Activated naive CD4-positive, alpha-beta T cell treated with anti-CD3 and anti-CD28 coated beads, Interleukin-2, amount 10 ng/mL, durations not matched to agents 7 days and 5 days (primary cell): ENCODE results near the gene BLOC1S3.

Experiments used
- CTCF ChIA-PET: fragments of 350-600 bp; sonication (Branson Sonifier 250); formaldehyde crosslinking; loops from one replicate; lab custom pipeline; 2021; ENCODE audit warnings: antibody characterized with exemption; lab: Charles Lee
- DNase-seq: peaks from one replicate; pipeline ENCODE4 v3.0.0-alpha.2; 2020
- H3K27ac Mint-ChIP-seq: one replicate; pipeline ENCODE4 v1.8.0; 2021; ENCODE audit warnings: mild to moderate bottlenecking, moderate library complexity, mixed read lengths
- H3K27me3 Mint-ChIP-seq: one replicate; pipeline ENCODE4 v1.8.0; 2021; ENCODE audit warnings: mild to moderate bottlenecking, mixed read lengths
- H3K36me3 Mint-ChIP-seq: one replicate; pipeline ENCODE4 v1.8.0; 2021; ENCODE audit warnings: mixed read lengths
- H3K4me1 Mint-ChIP-seq: one replicate; pipeline ENCODE4 v1.8.0; 2021; ENCODE audit warnings: mixed read lengths
- H3K4me3 Mint-ChIP-seq: one replicate; pipeline ENCODE4 v1.8.0; 2021; ENCODE audit warnings: mild to moderate bottlenecking, moderate library complexity, mixed read lengths
- H3K9me3 Mint-ChIP-seq: one replicate; pipeline ENCODE4 v1.8.0; 2021; ENCODE audit warnings: mixed read lengths

Gene BLOC1S3

GRCh38 chr19:45141203-45141900 is 37.2 kb upstream of the BLOC1S3 start:
- Mint-ChIP-seq H3K4me3 (no peak overlapping the region), H3K27me3 (no peaks in the 10 kb centered on the region), H3K4me1 (no peaks in the 10 kb centered on the region), H3K36me3 (peaks cover 11% of the 10 kb centered on the region), H3K27ac (no peak overlapping the region), H3K9me3 (no peaks in the 10 kb centered on the region)
- DNase-seq, result no peak
- CTCF ChIA-PET, result no interaction called here

- Mint-ChIP-seq H3K27me3 (no peaks in the 10 kb centered on the region), H3K4me1 (no peaks in the 10 kb centered on the region), H3K9me3 (no peaks in the 10 kb centered on the region), H3K27ac (no peak overlapping the region), H3K36me3 (peaks cover 11% of the 10 kb centered on the region), H3K4me3 (no peak overlapping the region)
- CTCF ChIA-PET, result no interaction called here
- no peak for DNase-seq
Observed at GRCh38 chr19:45142016-45142725, 36.4 kb upstream of the BLOC1S3 start.

- no peak for DNase-seq
- CTCF ChIA-PET, result no interaction called here
- Mint-ChIP-seq H3K4me3 (no peak overlapping the region), H3K4me1 (no peaks in the 10 kb centered on the region), H3K9me3 (no peaks in the 10 kb centered on the region), H3K27ac (peak overlapping the region; percentile 9), H3K27me3 (no peaks in the 10 kb centered on the region), H3K36me3 (peaks cover 11% of the 10 kb centered on the region)
Observed at GRCh38 chr19:45142726-45143110, 35.9 kb upstream of the BLOC1S3 start.

GRCh38 chr19:45144431-45145269 is 33.9 kb upstream of the BLOC1S3 start:
- Mint-ChIP-seq H3K4me1 (peaks cover 7% of the 10 kb centered on the region), H3K27ac (no peak overlapping the region), H3K36me3 (peaks cover 11% of the 10 kb centered on the region), H3K4me3 (no peak overlapping the region), H3K27me3 (peaks cover 5% of the 10 kb centered on the region), H3K9me3 (no peaks in the 10 kb centered on the region)
- DNase-seq, result no peak
- CTCF ChIA-PET, result interaction anchor here (1.2 to 1.8 kb wide), 2 partner anchors 13 to 18 kb away, joined by 3 to 4 read pairs; no protein-coding TSS in a partner anchor

- Mint-ChIP-seq H3K4me3 (no peak overlapping the region), H3K27ac (no peak overlapping the region), H3K4me1 (peaks cover 7% of the 10 kb centered on the region), H3K27me3 (peaks cover 7% of the 10 kb centered on the region), H3K9me3 (no peaks in the 10 kb centered on the region), H3K36me3 (peaks cover 11% of the 10 kb centered on the region)
- DNase-seq, result no peak
- CTCF ChIA-PET, result interaction anchor here (1.8 kb wide), 1 partner anchor 19 kb away, joined by 4 read pairs; no protein-coding TSS in a partner anchor
Observed at GRCh38 chr19:45145270-45146189, 33.1 kb upstream of the BLOC1S3 start.

GRCh38 chr19:45146251-45146650 is 32.3 kb upstream of the BLOC1S3 start:
- no peak overlapping the region for H3K4me3 Mint-ChIP-seq
- peaks cover 10% of the 10 kb centered on the region for H3K36me3 Mint-ChIP-seq
- peaks cover 15% of the 10 kb centered on the region for H3K27me3 Mint-ChIP-seq
- peaks cover 7% of the 10 kb centered on the region for H3K4me1 Mint-ChIP-seq
- H3K27ac Mint-ChIP-seq, result no peak overlapping the region
- DNase-seq, result no peak
- no peaks in the 10 kb centered on the region for H3K9me3 Mint-ChIP-seq
- CTCF ChIA-PET, result no interaction called here

- H3K4me3 Mint-ChIP-seq, result no peak overlapping the region
Observed at GRCh38 chr19:45146741-45147205, 31.8 kb upstream of the BLOC1S3 start.

GRCh38 chr19:45147835-45148676 is 30.5 kb upstream of the BLOC1S3 start:
- no peak for DNase-seq
- Mint-ChIP-seq H3K27me3 (peaks cover 33% of the 10 kb centered on the region), H3K4me1 (peaks cover 21% of the 10 kb centered on the region), H3K4me3 (no peak overlapping the region), H3K9me3 (no peaks in the 10 kb centered on the region), H3K27ac (no peak overlapping the region), H3K36me3 (peaks cover 10% of the 10 kb centered on the region)
- CTCF ChIA-PET, result interaction anchor here (1.6 kb wide), 1 partner anchor 30 kb away, joined by 4 read pairs; no protein-coding TSS in a partner anchor

More at GRCh38 chr19:45146741-45147205, 31.8 kb upstream of the BLOC1S3 start:
- DNase-seq, result no peak
- peaks cover 20% of the 10 kb centered on the region for H3K27me3 Mint-ChIP-seq
- CTCF ChIA-PET, result no interaction called here
- H3K36me3 Mint-ChIP-seq, result peaks cover 12% of the 10 kb centered on the region
- peaks cover 12% of the 10 kb centered on the region for H3K4me1 Mint-ChIP-seq
- no peak overlapping the region for H3K27ac Mint-ChIP-seq
- H3K9me3 Mint-ChIP-seq, result no peaks in the 10 kb centered on the region

- Mint-ChIP-seq H3K4me1 (peaks cover 32% of the 10 kb centered on the region), H3K27me3 (peaks cover 43% of the 10 kb centered on the region), H3K9me3 (no peaks in the 10 kb centered on the region), H3K36me3 (peaks cover 10% of the 10 kb centered on the region), H3K4me3 (no peak overlapping the region), H3K27ac (peak overlapping the region; percentile 71)
- CTCF ChIA-PET, result interaction anchor here (1.2 to 1.6 kb wide), 2 partner anchors 31 to 38 kb away, joined by 3 to 4 read pairs; no protein-coding TSS in a partner anchor
- DNase-seq, result no peak
Observed at GRCh38 chr19:45149129-45149528, 29.5 kb upstream of the BLOC1S3 start.

GRCh38 chr19:45150180-45150579 is 28.4 kb upstream of the BLOC1S3 start:
- H3K27ac Mint-ChIP-seq, result no peak overlapping the region

GRCh38 chr19:45150751-45151281 is 27.8 kb upstream of the BLOC1S3 start:
- Mint-ChIP-seq H3K36me3 (peaks cover 10% of the 10 kb centered on the region), H3K27ac (no peak overlapping the region), H3K27me3 (peaks cover 60% of the 10 kb centered on the region), H3K9me3 (no peaks in the 10 kb centered on the region), H3K4me1 (peaks cover 34% of the 10 kb centered on the region), H3K4me3 (no peak overlapping the region)
- CTCF ChIA-PET, result no interaction called here
- DNase-seq, result no peak

More at GRCh38 chr19:45150180-45150579, 28.4 kb upstream of the BLOC1S3 start:
- peaks cover 54% of the 10 kb centered on the region for H3K27me3 Mint-ChIP-seq
- CTCF ChIA-PET, result interaction anchor here (1.2 kb wide), 1 partner anchor 37 kb away, joined by 3 read pairs; no protein-coding TSS in a partner anchor
- H3K9me3 Mint-ChIP-seq, result no peaks in the 10 kb centered on the region
- H3K4me1 Mint-ChIP-seq, result peaks cover 34% of the 10 kb centered on the region
- H3K4me3 Mint-ChIP-seq, result no peak overlapping the region
- DNase-seq, result no peak
- H3K36me3 Mint-ChIP-seq, result peaks cover 10% of the 10 kb centered on the region

GRCh38 chr19:45151320-45151719 is 27.3 kb upstream of the BLOC1S3 start:
- peaks cover 34% of the 10 kb centered on the region for H3K4me1 Mint-ChIP-seq
- DNase-seq, result no peak
- CTCF ChIA-PET, result no interaction called here
- no peak overlapping the region for H3K27ac Mint-ChIP-seq
- H3K4me3 Mint-ChIP-seq, result peak overlapping the region; percentile 15
- H3K9me3 Mint-ChIP-seq, result no peaks in the 10 kb centered on the region
- H3K27me3 Mint-ChIP-seq, result peaks cover 65% of the 10 kb centered on the region
- H3K36me3 Mint-ChIP-seq, result peaks cover 10% of the 10 kb centered on the region
